Mucosa of descending colon (tissue), 3 donors: ENCODE data around the gene KIF5C. TPM values are rescaled to one million over a fixed set of nuclear protein-coding genes. Genes with fewer than 3 reads are reported as not detected.
"Not testable (repeated sequence)": the region's sequence is repeated elsewhere in the genome, so short reads cannot be mapped to it uniquely, and the experiment has no call there.

Experiments used
- ATAC-seq: fragments of 200-7000 bp; cut with Tn5 transposase; one replicate; pipeline ENCODE4 v1.9.1; 2020; ENCODE audit warnings: mild to moderate bottlenecking, moderate library complexity
- DNase-seq, 3 donors: peaks; one replicate each; pipeline ENCODE4 v3.0.0-alpha.2; 2020
- H3K36me3 ChIP-seq: fragments of 200-600 bp; one replicate; pipeline ENCODE4 v1.8.0; 2021; ENCODE audit warnings: low read depth, mild to moderate bottlenecking
- H3K4me1 ChIP-seq: fragments of 200-600 bp; one replicate; pipeline ENCODE4 v1.8.0; 2021; ENCODE audit warnings: low read depth, mild to moderate bottlenecking
- H3K4me3 ChIP-seq: fragments of 200-600 bp; one replicate; pipeline ENCODE4 v1.8.0; 2021; ENCODE audit warnings: mild to moderate bottlenecking
- H3K9me3 ChIP-seq: fragments of 200-600 bp; one replicate; pipeline ENCODE4 v1.8.0; 2021; ENCODE audit warnings: mild to moderate bottlenecking
- intact Hi-C, 2 donors: fragments of 100-400 bp; cut with DNase I in 1 of 2; cut with micrococcal nuclease in 1 of 2; formaldehyde crosslinking; loops; one replicate each; pipeline versions ENCODE4 v1.11.0 to v1.11.1; 2022; cut with DNase I, micrococcal nuclease
- total RNA-seq, 3 donors: library from RNA; stranded (reverse); fragmentation: NEBNext Ultra II Directional in 2 of 3; extraction: Animal tissue kit (Norgen Biotek cat#: 25700) in 2 of 3; gene quantifications; one replicate each; pipeline versions ENCODE4 v1.2.1 to v1.2.4, GENCODE V29; 2021 to 2023
- TF ChIP-seq, protein P1 (sequence below): fragments of 200-600 bp; IDR thresholded peaks from one replicate; pipeline ENCODE4 v1.8.0; 2022; ENCODE audit warnings: antibody characterized with exemption, mild to moderate bottlenecking
- donor health status: DM: no; HTN: no; CAD: no; lungs with moderate emphysema.
- donor health status: DM: no; HTN: no; CAD: no.
- donor health status: DM: no; HTN: yes; CAD: no.

KIF5C gene
- total RNA-seq, 3 donors from 2014 or later, result 1.5 to 11.0 (median 2.5) TPM

DNA sequence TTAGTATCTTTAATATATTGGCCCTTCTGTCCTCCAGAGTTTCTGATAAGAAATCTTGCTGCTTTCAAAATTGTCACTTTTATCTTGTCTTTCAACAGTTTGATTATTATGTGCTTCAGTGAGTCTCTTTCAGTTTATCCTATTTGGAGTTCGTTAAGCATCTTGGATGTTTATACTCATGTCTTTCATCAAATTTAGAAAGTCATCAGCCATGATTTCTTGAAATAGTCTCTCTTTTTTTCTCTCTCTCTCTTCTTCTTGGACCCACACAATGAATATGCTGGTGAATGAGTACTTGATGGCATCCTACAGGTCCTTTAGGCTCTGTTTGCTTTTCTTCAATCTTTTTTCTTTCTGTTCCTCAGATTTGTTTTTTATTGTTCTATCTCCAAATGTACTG lies 26.9 kb upstream of the KIF5C start:
- Histone ChIP-seq H3K9me3 (no peaks in the 10 kb centered on the region), H3K4me3 (no peak overlapping the region), H3K4me1 (no peaks in the 10 kb centered on the region), H3K36me3 (no peaks in the 10 kb centered on the region)
- ATAC-seq (no peak), DNase-seq (no peak)
- intact Hi-C loops, result no loop called here
- TF ChIP-seq, protein P1, sequence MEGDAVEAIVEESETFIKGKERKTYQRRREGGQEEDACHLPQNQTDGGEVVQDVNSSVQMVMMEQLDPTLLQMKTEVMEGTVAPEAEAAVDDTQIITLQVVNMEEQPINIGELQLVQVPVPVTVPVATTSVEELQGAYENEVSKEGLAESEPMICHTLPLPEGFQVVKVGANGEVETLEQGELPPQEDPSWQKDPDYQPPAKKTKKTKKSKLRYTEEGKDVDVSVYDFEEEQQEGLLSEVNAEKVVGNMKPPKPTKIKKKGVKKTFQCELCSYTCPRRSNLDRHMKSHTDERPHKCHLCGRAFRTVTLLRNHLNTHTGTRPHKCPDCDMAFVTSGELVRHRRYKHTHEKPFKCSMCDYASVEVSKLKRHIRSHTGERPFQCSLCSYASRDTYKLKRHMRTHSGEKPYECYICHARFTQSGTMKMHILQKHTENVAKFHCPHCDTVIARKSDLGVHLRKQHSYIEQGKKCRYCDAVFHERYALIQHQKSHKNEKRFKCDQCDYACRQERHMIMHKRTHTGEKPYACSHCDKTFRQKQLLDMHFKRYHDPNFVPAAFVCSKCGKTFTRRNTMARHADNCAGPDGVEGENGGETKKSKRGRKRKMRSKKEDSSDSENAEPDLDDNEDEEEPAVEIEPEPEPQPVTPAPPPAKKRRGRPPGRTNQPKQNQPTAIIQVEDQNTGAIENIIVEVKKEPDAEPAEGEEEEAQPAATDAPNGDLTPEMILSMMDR, result no peak

DNA sequence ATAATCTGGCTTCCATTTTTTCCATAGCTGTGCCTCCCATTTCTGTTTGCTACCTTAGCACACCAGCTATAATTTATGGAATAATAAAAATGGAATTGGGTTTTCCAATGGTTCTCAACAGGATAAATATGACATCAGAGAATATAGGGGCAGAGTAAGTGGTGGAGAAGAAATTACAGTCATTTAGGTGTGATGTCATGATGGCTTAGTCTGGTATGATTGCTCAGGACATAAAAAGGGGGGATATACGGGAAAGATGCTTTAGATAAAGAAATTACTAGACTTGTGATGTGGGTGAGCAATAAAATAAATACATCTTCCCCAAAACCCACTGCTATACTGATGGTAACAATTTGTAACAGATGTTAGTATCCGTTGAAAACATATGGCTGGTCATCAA lies 21.6 kb upstream of the KIF5C start:
- TF ChIP-seq, protein P1, result no peak
- no peaks in the 10 kb centered on the region for H3K4me1 ChIP-seq
- H3K9me3 ChIP-seq, result no peaks in the 10 kb centered on the region
- H3K36me3 ChIP-seq, result no peaks in the 10 kb centered on the region
- no peak overlapping the region for H3K4me3 ChIP-seq
- DNase-seq, result no peak
- intact Hi-C loops, result no loop called here
- no peak for ATAC-seq

DNA sequence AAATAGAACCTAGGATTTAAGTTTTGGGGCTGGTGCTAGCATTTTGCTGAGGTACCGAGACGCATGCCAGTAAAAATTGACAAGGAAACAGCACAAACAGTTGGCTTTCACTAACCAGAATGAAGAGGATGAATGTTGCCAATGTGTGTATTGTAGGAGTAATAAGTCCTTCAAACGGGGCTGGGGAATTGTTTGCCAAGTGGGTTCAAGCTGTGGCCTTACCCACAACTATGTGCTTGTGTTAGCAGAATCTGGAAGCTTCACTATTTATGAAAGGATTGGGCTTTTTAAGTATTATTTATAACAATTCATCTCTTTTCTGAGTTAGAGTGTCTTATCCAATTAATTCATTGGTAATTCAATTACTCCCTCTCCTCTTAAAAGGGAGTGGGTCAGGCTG lies 15.0 kb upstream of the KIF5C start:
- no peak for DNase-seq
- TF ChIP-seq, protein P1, result no peak
- no peaks in the 10 kb centered on the region for H3K9me3 ChIP-seq
- no peaks in the 10 kb centered on the region for H3K36me3 ChIP-seq
- intact Hi-C loops, result no loop called here
- H3K4me3 ChIP-seq, result no peak overlapping the region
- H3K4me1 ChIP-seq, result no peaks in the 10 kb centered on the region
- ATAC-seq, result no peak

DNA sequence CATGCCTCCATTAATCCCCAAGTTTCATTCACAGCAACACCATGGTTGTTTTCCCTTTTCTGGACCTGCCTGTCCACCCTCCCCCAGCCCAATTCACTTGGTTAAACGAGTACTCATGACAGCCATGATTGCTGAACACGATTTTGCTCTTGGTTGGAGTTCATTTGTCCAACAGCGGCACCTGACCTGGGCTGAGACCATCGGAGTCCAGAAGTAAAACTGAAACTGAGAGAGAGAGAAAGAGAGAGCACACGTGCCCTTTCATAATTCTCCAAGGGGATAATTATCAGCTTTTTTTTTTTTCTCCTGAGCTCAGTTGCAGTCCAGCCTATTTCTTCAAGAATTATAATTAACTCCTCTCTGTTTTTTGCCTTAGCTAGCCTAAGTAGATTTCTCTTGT lies 13.7 kb upstream of the KIF5C start:
- TF ChIP-seq, protein P1, result no peak

DNA sequence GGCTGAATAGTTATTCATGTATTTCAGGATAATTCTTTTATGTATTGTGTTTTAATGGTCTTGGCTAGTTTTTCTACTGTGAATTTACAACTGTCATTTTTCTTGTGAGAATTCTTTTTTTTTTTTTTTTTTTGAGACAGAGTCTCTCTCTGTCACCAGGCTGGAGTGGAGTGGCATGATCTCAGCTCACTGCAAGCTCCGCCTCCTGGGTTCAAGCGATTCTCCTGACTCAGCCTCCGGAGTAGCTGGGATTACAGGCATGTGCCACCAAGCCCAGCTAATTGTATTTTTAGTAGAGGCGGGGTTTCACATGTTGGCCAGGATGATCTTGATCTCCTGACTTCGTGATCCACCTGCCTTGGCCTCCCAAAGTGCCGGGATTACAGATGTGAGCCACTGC lies 12.5 kb upstream of the KIF5C start:
- intact Hi-C loops, H3K36me3 ChIP-seq, H3K4me1 ChIP-seq, H3K4me3 ChIP-seq, H3K9me3 ChIP-seq, DNase-seq, ATAC-seq: not testable (repeated sequence)

More for the DNA sequence above, 13.7 kb upstream of the KIF5C start:
- no peaks in the 10 kb centered on the region for H3K4me1 ChIP-seq
- no peaks in the 10 kb centered on the region for H3K9me3 ChIP-seq
- intact Hi-C loops, result no loop called here
- H3K36me3 ChIP-seq, result no peaks in the 10 kb centered on the region
- no peak overlapping the region for H3K4me3 ChIP-seq
- ATAC-seq (no peak), DNase-seq (no peak)

DNA sequence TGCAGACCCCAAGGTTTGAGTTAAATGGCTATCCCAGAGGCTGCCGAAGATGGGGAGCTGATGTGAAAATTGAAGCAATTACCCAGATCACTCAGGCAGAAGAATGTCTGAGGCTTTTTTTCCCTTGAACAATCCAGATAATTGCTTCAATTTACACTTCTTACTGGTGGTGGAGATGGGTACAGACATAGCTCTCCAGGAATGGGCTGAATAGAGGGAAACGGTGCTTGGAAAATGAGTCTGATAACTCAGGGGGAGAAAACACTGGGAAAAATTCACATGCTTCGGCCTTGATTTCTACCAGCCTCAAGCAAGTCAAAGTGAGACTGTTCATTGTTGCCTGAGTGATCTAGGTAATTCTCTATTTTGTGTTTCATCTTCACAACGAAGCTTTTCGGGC lies 9.5 kb upstream of the KIF5C start:
- ATAC-seq, result no peak
- H3K4me3 ChIP-seq, result no peak overlapping the region
- DNase-seq, result no peak
- intact Hi-C loops, result no loop called here
- no peaks in the 10 kb centered on the region for H3K4me1 ChIP-seq
- TF ChIP-seq, protein P1, result no peak
- no peaks in the 10 kb centered on the region for H3K36me3 ChIP-seq
- no peaks in the 10 kb centered on the region for H3K9me3 ChIP-seq
